Activated gamma-delta T cell (primary cell): ENCODE measurements around the gene ERG.

Experiments
- DNase-seq: peaks from one replicate; lab custom pipeline; 2025; lab: John Stamatoyannopoulos, UW

ERG gene

GRCh38 chr21:38358098-38358497 lies 140.2 kb downstream of the ERG start:
- DNase-seq, result no peak

GRCh38 chr21:38356883-38357625 lies 141.2 kb downstream of the ERG start:
- DNase-seq, result no peak

- no peak for DNase-seq
These were observed 142.1 kb downstream of the ERG start for GRCh38 chr21:38355992-38356781.

GRCh38 chr21:38355353-38355752 lies 142.9 kb downstream of the ERG start:
- no peak for DNase-seq

GRCh38 chr21:38354746-38355145 lies 143.5 kb downstream of the ERG start:
- no peak for DNase-seq

- DNase-seq, result no peak
These were observed 144.0 kb downstream of the ERG start for GRCh38 chr21:38354231-38354630.

GRCh38 chr21:38352536-38353219 lies 145.6 kb downstream of the ERG start:
- DNase-seq, result no peak

GRCh38 chr21:38351961-38352521 lies 146.2 kb downstream of the ERG start:
- DNase-seq, result no peak

GRCh38 chr21:38351176-38351959 lies 146.9 kb downstream of the ERG start:
- no peak for DNase-seq

- DNase-seq, result no peak
These were observed 147.6 kb downstream of the ERG start for GRCh38 chr21:38350684-38351083.

GRCh38 chr21:38349977-38350376 lies 148.3 kb downstream of the ERG start:
- DNase-seq, result no peak

- no peak for DNase-seq
These were observed 149.0 kb downstream of the ERG start for GRCh38 chr21:38349111-38349746.

GRCh38 chr21:38346286-38346685 lies 152.0 kb downstream of the ERG start:
- no peak for DNase-seq

- DNase-seq, result no peak
These were observed 154.6 kb downstream of the ERG start for GRCh38 chr21:38343691-38344090.

- no peak for DNase-seq
These were observed 155.5 kb downstream of the ERG start for GRCh38 chr21:38342739-38343138.

GRCh38 chr21:38341546-38342012 lies 156.7 kb downstream of the ERG start:
- no peak for DNase-seq

- no peak for DNase-seq
These were observed 158.1 kb downstream of the ERG start for GRCh38 chr21:38340131-38340530.

GRCh38 chr21:38337793-38338192 lies 160.5 kb downstream of the ERG start:
- no peak for DNase-seq

GRCh38 chr21:38334866-38335265 lies 163.4 kb downstream of the ERG start:
- DNase-seq, result no peak

GRCh38 chr21:38333301-38334272 lies 164.7 kb downstream of the ERG start:
- no peak for DNase-seq
